HepG2 (cell line): Measurements from ENCODE around the gene DDX19B.

Experiments used
- JUND ChIP-seq: sonication (generic); formaldehyde crosslinking; IDR thresholded peaks from 2 replicates; pipeline ENCODE4 v1.8.0; 2022; ENCODE audit warnings: mild to moderate bottlenecking, missing genetic modification reagents
- TF ChIP-seq, protein P1 (sequence below): sonication (generic); formaldehyde crosslinking; IDR thresholded peaks from 2 replicates; pipeline ENCODE4 v1.5.0; 2020; ENCODE audit warnings: mild to moderate bottlenecking, missing genetic modification reagents, moderate library complexity

DNA sequence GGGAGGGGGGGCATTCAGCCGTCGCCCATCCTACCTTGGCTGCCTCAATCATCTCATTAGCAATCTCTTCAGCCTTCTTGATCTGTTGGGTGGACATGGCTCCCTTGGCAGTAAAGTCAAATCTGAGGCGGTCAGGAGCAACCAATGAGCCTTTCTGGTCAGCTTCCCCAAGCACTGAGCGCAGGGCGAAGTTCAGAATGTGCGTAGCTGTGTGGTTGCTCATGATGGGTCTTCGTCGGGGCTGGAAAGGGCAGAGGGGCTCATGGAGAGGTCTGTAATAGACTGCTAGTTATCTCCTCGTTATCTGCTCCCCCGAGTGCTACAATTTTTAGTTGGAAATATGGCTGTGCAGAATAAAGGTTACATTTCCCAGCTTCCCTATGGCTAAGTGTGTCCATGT is 40.0 kb upstream of the DDX19B start:
- TF ChIP-seq, protein P1, sequence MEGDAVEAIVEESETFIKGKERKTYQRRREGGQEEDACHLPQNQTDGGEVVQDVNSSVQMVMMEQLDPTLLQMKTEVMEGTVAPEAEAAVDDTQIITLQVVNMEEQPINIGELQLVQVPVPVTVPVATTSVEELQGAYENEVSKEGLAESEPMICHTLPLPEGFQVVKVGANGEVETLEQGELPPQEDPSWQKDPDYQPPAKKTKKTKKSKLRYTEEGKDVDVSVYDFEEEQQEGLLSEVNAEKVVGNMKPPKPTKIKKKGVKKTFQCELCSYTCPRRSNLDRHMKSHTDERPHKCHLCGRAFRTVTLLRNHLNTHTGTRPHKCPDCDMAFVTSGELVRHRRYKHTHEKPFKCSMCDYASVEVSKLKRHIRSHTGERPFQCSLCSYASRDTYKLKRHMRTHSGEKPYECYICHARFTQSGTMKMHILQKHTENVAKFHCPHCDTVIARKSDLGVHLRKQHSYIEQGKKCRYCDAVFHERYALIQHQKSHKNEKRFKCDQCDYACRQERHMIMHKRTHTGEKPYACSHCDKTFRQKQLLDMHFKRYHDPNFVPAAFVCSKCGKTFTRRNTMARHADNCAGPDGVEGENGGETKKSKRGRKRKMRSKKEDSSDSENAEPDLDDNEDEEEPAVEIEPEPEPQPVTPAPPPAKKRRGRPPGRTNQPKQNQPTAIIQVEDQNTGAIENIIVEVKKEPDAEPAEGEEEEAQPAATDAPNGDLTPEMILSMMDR (CRISPR knock-in tag), result no peak
- no peak for TF ChIP-seq JUND
